Liver (tissue), 9 donors: ENCODE measurements around the gene RET. TPM values are rescaled to one million over a fixed set of nuclear protein-coding genes. Genes with fewer than 3 reads are reported as not detected.

Experiments
- DNase-seq: peaks from one replicate; pipeline ENCODE4 v3.0.0-alpha.2; 2017; ENCODE audit warnings: low spot score
- H3K27ac ChIP-seq, 2 donors: one replicate each; pipeline ENCODE4 v1.7.0; 2013; ENCODE audit warnings: inconsistent platforms in 2 of 2, low read length in 2 of 2, control low read depth in 1 of 2, low read depth in 1 of 2, mild to moderate bottlenecking in 1 of 2
- H3K27me3 ChIP-seq, 4 donors: one replicate each; pipeline versions ENCODE4 v1.6.1 to v1.7.0; 2013; ENCODE audit warnings: low read length in 3 of 4, inconsistent platforms in 1 of 4, mild to moderate bottlenecking in 1 of 4, moderate library complexity in 1 of 4; ENCODE audit not compliant: control insufficient read depth in 4 of 4, insufficient read depth in 4 of 4
- H3K36me3 ChIP-seq, 4 donors: one replicate each; pipeline versions ENCODE4 v1.6.1 to v1.7.0; 2013; ENCODE audit warnings: low read length in 3 of 4, mild to moderate bottlenecking in 3 of 4, low read depth in 1 of 4, moderate library complexity in 1 of 4; ENCODE audit not compliant: control insufficient read depth in 4 of 4, insufficient read depth in 3 of 4
- H3K4me1 ChIP-seq, 4 donors: one replicate each; pipeline versions ENCODE4 v1.6.1 to v1.7.0; 2013; ENCODE audit warnings: low read length in 3 of 4, mild to moderate bottlenecking in 3 of 4, moderate library complexity in 1 of 4; ENCODE audit not compliant: control insufficient read depth in 4 of 4, insufficient read depth in 4 of 4
- H3K4me3 ChIP-seq, 3 donors: one replicate each; pipeline versions ENCODE4 v1.6.1 to v1.7.0; 2013; ENCODE audit warnings: low read length in 3 of 3, control low read depth in 1 of 3, low read depth in 1 of 3, mild to moderate bottlenecking in 1 of 3
- H3K9ac ChIP-seq, 2 donors: one replicate each; pipeline ENCODE4 v1.7.0; 2013; ENCODE audit warnings: low read length in 2 of 2, mild to moderate bottlenecking in 2 of 2, moderate library complexity in 2 of 2, control low read depth in 1 of 2, low read depth in 1 of 2
- H3K9me3 ChIP-seq, 4 donors: one replicate each; pipeline versions ENCODE4 v1.6.1 to v1.7.0; 2013; ENCODE audit warnings: low read length in 3 of 4; ENCODE audit not compliant: control insufficient read depth in 4 of 4
- EGR1 ChIP-seq, 2 donors: IDR thresholded peaks; 2 replicates each; pipeline ENCODE4 v1.6.1; 2016 to 2018; ENCODE audit warnings: antibody characterized with exemption in 2 of 2, low read depth in 2 of 2
- FOXA1 ChIP-seq: IDR thresholded peaks from 2 replicates; pipeline ENCODE4 v1.6.1; 2016; ENCODE audit warnings: antibody characterized with exemption
- FOXA2 ChIP-seq: IDR thresholded peaks from 2 replicates; pipeline ENCODE4 v1.6.1; 2016; ENCODE audit warnings: antibody characterized with exemption
- GABPA ChIP-seq, 2 donors: IDR thresholded peaks in 1 of 2; conservative IDR thresholded peaks in 1 of 2; 2 replicates each; pipeline ENCODE4 v1.6.1; 2016; ENCODE audit warnings: antibody characterized with exemption in 2 of 2, mild to moderate bottlenecking in 1 of 2, moderate library complexity in 1 of 2
- HNF4A ChIP-seq, 2 donors: conservative IDR thresholded peaks; 2 replicates each; pipeline ENCODE4 v1.6.1; 2016; ENCODE audit warnings: antibody characterized with exemption in 2 of 2, mild to moderate bottlenecking in 2 of 2
- HNF4G ChIP-seq: IDR thresholded peaks from 2 replicates; pipeline ENCODE4 v1.6.1; 2016; ENCODE audit warnings: antibody characterized with exemption
- JUND ChIP-seq, 2 donors: IDR thresholded peaks; 2 replicates each; pipeline ENCODE4 v1.6.1; 2016; ENCODE audit warnings: antibody characterized with exemption in 2 of 2
- NR2F2 ChIP-seq: IDR thresholded peaks from 2 replicates; pipeline ENCODE4 v1.6.1; 2016; ENCODE audit warnings: antibody characterized with exemption
- RAD21 ChIP-seq, 2 donors: IDR thresholded peaks; 2 replicates each; pipeline ENCODE4 v1.6.1; 2016; ENCODE audit warnings: antibody characterized with exemption in 2 of 2, mild to moderate bottlenecking in 2 of 2
- RXRA ChIP-seq, 2 donors: IDR thresholded peaks; 2 replicates each; pipeline ENCODE4 v1.6.1; 2017 to 2018; ENCODE audit warnings: antibody characterized with exemption in 2 of 2, mild to moderate bottlenecking in 1 of 2
- SP1 ChIP-seq: IDR thresholded peaks from 2 replicates; pipeline ENCODE4 v1.6.1; 2018; ENCODE audit warnings: antibody characterized with exemption, mild to moderate bottlenecking
- TAF1 ChIP-seq: conservative IDR thresholded peaks from 2 replicates; pipeline ENCODE4 v1.6.1; 2016; ENCODE audit warnings: antibody characterized with exemption, mild to moderate bottlenecking
- YY1 ChIP-seq: IDR thresholded peaks from 2 replicates; pipeline ENCODE4 v1.6.1; 2016; ENCODE audit warnings: antibody characterized with exemption, mild to moderate bottlenecking
- WGBS: extraction: QIAGEN DNeasy Blood & Tissue Kit; methylation state at CpG from one replicate; pipeline ENCODE4 v1.1.7; 2013; 5-methylcytosine and 5-hydroxymethylcytosine counted together
- polyA plus RNA-seq, 2 donors: library from polyadenylated mRNA; stranded (reverse) in 1 of 2; unstranded in 1 of 2; fragments of 200-250 nt in 1 of 2; fragments of >200 nt in 1 of 2; fragmentation: Nextera tagmentation in 1 of 2; extraction: Ambion mirVana in 1 of 2; gene quantifications; one replicate each; pipeline versions ENCODE4 v1.2.1 to v1.2.3, GENCODE V29; 2013 to 2015
- total RNA-seq, 2 donors: library from RNA; depleted of rRNA; stranded (reverse); fragments of >200 nt; gene quantifications; one replicate each; pipeline ENCODE4 v1.2.3, GENCODE V29; 2014
- TF ChIP-seq, protein P1 (sequence below): IDR thresholded peaks from 2 replicates; pipeline ENCODE4 v1.6.1; 2016; ENCODE audit warnings: antibody characterized with exemption
- TF ChIP-seq, protein P2 (sequence below): IDR thresholded peaks from 2 replicates; pipeline ENCODE4 v1.6.1; 2016; ENCODE audit warnings: antibody characterized with exemption
- TF ChIP-seq, protein P3 (sequence below): IDR thresholded peaks from 2 replicates; pipeline ENCODE4 v1.6.1; 2016; ENCODE audit warnings: antibody characterized with exemption
- TF ChIP-seq, protein P4 (sequence below): fragments of 150-350 bp; IDR thresholded peaks from 2 replicates; pipeline ENCODE4 v1.5.1; 2017; ENCODE audit warnings: improper control_type of control experiment, low read depth, low read length; ENCODE audit not compliant: missing input control
- TF ChIP-seq, protein P5 (sequence below): IDR thresholded peaks from 2 replicates; pipeline ENCODE4 v1.6.1; 2016; ENCODE audit warnings: antibody characterized with exemption, mild to moderate bottlenecking
- donor health status: healthy.
- donor health status: healthy.
- donor health status: healthy.
- donor health status: healthy.
- donor health status: healthy.

Gene RET
- total and polyA plus RNA-seq, 4 donors: 0.09 to 2.5 (median 0.33) TPM; not detected in 1

DNA sequence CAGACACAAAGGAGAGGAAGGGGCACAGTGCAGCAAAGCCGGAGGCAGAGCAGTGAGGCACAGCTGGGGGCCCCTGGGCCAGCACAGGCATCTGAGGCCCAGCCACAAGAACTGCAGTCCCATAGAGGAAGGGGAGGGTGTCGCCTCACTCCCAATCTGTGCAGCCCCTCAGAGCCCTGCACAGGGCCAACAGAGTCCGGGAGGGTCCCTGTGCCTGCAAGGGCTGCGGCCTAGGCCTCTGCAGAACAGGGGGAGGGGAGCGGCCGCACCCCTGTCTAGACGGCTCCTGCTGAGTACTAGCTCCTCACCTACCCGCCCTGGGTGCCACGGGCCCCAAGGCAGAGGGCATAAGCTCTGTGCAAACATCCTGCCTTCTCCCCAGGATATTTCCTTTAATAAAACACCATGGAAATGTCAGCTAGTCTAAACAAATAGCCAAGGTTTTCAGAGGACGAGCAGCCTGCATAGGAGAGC, 32.4 kb upstream of the RET start (continued):
- TF ChIP-seq, protein P1, sequence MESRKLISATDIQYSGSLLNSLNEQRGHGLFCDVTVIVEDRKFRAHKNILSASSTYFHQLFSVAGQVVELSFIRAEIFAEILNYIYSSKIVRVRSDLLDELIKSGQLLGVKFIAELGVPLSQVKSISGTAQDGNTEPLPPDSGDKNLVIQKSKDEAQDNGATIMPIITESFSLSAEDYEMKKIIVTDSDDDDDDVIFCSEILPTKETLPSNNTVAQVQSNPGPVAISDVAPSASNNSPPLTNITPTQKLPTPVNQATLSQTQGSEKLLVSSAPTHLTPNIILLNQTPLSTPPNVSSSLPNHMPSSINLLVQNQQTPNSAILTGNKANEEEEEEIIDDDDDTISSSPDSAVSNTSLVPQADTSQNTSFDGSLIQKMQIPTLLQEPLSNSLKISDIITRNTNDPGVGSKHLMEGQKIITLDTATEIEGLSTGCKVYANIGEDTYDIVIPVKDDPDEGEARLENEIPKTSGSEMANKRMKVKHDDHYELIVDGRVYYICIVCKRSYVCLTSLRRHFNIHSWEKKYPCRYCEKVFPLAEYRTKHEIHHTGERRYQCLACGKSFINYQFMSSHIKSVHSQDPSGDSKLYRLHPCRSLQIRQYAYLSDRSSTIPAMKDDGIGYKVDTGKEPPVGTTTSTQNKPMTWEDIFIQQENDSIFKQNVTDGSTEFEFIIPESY: no peak
- TF ChIP-seq, protein P2, sequence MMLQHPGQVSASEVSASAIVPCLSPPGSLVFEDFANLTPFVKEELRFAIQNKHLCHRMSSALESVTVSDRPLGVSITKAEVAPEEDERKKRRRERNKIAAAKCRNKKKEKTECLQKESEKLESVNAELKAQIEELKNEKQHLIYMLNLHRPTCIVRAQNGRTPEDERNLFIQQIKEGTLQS: no peak
- TF ChIP-seq YY1: no peak

DNA sequence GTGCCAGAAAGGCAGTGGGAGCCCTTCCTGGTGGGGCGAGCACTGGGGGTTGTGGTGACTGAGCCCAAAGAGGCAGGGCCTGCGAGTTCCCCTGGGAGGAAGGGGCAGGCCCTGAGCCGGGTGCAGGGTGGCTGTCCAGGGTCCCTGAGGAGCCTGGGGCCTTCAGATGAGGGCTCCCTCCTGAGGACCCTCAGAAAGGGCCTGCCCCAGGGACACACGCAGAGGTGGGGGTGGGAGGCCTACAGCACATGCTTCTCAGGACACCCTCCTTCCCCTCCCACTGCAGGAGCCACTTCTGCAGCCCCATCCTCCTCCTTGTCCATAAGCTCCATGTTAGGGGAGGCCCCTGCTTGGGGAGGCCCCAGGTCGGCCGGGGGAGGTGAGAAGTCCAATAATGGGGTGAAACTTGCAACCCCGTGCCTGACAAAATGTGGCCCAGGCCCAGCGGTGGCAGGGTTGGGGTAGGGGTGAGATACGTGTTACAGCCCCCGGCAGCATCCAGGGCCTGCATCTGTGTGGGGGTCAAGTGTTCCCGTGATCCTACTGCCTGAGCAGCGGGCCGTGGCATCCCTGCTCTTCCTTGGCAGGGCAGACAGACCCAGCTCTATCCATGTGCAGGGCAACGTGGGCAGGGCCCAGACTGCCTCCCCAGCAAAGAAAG, 31.8 kb upstream of the RET start:
- Histone ChIP-seq H3K9ac (no peak overlapping the region), H3K27ac (no peak overlapping the region), H3K27me3 (no peaks in the 10 kb centered on the region), H3K9me3 (no peaks in the 10 kb centered on the region), H3K36me3 (no peaks in the 10 kb centered on the region), H3K4me1 (no peaks in the 10 kb centered on the region), H3K4me3 (no peak overlapping the region)
- no peak for DNase-seq
- TF ChIP-seq FOXA1 (no peak), FOXA2 (no peak), HNF4A (conservative IDR thresholded peaks at IDR 0.05) (no peak), RXRA (IDR thresholded peaks at IDR 0.05) (no peak), GABPA (IDR thresholded peaks at IDR 0.05 in 1 of 2, conservative IDR thresholded peaks at IDR 0.05 in 1 of 2) (no peak), EGR1 (IDR thresholded peaks at IDR 0.05; ENCODE audit: low read depth in 2 of 2) (no peak), JUND (IDR thresholded peaks at IDR 0.05) (no peak), YY1 (no peak), SP1 (no peak), NR2F2 (no peak), TAF1 (no peak), RAD21 (IDR thresholded peaks at IDR 0.05) (no peak), HNF4G (no peak)
- TF ChIP-seq, protein P3, sequence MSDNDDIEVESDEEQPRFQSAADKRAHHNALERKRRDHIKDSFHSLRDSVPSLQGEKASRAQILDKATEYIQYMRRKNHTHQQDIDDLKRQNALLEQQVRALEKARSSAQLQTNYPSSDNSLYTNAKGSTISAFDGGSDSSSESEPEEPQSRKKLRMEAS: no peak
- TF ChIP-seq, protein P4, sequence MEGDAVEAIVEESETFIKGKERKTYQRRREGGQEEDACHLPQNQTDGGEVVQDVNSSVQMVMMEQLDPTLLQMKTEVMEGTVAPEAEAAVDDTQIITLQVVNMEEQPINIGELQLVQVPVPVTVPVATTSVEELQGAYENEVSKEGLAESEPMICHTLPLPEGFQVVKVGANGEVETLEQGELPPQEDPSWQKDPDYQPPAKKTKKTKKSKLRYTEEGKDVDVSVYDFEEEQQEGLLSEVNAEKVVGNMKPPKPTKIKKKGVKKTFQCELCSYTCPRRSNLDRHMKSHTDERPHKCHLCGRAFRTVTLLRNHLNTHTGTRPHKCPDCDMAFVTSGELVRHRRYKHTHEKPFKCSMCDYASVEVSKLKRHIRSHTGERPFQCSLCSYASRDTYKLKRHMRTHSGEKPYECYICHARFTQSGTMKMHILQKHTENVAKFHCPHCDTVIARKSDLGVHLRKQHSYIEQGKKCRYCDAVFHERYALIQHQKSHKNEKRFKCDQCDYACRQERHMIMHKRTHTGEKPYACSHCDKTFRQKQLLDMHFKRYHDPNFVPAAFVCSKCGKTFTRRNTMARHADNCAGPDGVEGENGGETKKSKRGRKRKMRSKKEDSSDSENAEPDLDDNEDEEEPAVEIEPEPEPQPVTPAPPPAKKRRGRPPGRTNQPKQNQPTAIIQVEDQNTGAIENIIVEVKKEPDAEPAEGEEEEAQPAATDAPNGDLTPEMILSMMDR: no peak
- TF ChIP-seq, protein P2: no peak
- TF ChIP-seq, protein P1: no peak
- TF ChIP-seq, protein P5, sequence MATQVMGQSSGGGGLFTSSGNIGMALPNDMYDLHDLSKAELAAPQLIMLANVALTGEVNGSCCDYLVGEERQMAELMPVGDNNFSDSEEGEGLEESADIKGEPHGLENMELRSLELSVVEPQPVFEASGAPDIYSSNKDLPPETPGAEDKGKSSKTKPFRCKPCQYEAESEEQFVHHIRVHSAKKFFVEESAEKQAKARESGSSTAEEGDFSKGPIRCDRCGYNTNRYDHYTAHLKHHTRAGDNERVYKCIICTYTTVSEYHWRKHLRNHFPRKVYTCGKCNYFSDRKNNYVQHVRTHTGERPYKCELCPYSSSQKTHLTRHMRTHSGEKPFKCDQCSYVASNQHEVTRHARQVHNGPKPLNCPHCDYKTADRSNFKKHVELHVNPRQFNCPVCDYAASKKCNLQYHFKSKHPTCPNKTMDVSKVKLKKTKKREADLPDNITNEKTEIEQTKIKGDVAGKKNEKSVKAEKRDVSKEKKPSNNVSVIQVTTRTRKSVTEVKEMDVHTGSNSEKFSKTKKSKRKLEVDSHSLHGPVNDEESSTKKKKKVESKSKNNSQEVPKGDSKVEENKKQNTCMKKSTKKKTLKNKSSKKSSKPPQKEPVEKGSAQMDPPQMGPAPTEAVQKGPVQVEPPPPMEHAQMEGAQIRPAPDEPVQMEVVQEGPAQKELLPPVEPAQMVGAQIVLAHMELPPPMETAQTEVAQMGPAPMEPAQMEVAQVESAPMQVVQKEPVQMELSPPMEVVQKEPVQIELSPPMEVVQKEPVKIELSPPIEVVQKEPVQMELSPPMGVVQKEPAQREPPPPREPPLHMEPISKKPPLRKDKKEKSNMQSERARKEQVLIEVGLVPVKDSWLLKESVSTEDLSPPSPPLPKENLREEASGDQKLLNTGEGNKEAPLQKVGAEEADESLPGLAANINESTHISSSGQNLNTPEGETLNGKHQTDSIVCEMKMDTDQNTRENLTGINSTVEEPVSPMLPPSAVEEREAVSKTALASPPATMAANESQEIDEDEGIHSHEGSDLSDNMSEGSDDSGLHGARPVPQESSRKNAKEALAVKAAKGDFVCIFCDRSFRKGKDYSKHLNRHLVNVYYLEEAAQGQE: no peak
- 89% methylated on average over 14 of the region's 14 CpGs for WGBS
